IMR-90 (cell line): ENCODE results near the gene RNU6-7. TPM values are rescaled to one million over a fixed set of nuclear protein-coding genes. Genes with fewer than 3 reads are reported as not detected.
A peak's percentile ranks its signal among the peaks of the same experiment; 100 is the strongest.

Source experiments
- ATAC-seq: fragments of 200-7000 bp; cut with Tn5 transposase; 2 replicates; pipeline ENCODE4 v1.9.1; 2020; ENCODE audit warnings: low read depth, mild to moderate bottlenecking, moderate library complexity
- BruUV-seq: library from RNA; stranded (reverse); fragments of 400-500 nt; replicated peaks from 2 replicates; lab custom pipeline; 2021; lab: Mats Ljungman, UMichigan
- CTCF ChIA-PET: fragments of 300-600 bp; formaldehyde crosslinking; extraction: SDS; loops from one replicate; lab custom pipeline; 2021; ENCODE audit warnings: antibody characterized with exemption; lab: Yijun Ruan, JAX
- POLR2A ChIA-PET: fragments of 300-600 bp; sonication (Branson Sonifier 250); formaldehyde crosslinking; loops from one replicate; lab custom pipeline; 2022; ENCODE audit warnings: antibody characterized with exemption; ENCODE audit not compliant: unreplicated experiment; lab: Charles Lee
- DNase-seq: peaks from one replicate; pipeline ENCODE4 v3.0.0; 2013
- H2AFZ ChIP-seq: replicated peaks from 2 replicates; pipeline ENCODE3; 2013; ENCODE audit warnings: low read length, mild to moderate bottlenecking; ENCODE audit not compliant: poor library complexity
- H2AK5ac ChIP-seq: 2 replicates; pipeline ENCODE4 v1.6.1; 2013; ENCODE audit warnings: low read depth, low read length, inconsistent platforms
- H2AK9ac ChIP-seq: replicated peaks from 2 replicates; pipeline ENCODE3; 2013; ENCODE audit warnings: mild to moderate bottlenecking, low read depth, low read length, moderate library complexity; ENCODE audit not compliant: poor library complexity
- H2BK120ac ChIP-seq: 2 replicates; pipeline ENCODE4 v1.6.1; 2013; ENCODE audit warnings: low read depth, low read length, inconsistent platforms
- H2BK15ac ChIP-seq: 3 replicates; pipeline ENCODE4 v1.6.1; 2013; ENCODE audit warnings: low read depth, low read length, inconsistent platforms
- H2BK20ac ChIP-seq: 2 replicates; pipeline ENCODE4 v1.6.1; 2013; ENCODE audit warnings: low read depth, mild to moderate bottlenecking, inconsistent platforms, low read length, moderate library complexity
- H2BK5ac ChIP-seq: 2 replicates; pipeline ENCODE4 v1.6.1; 2013; ENCODE audit warnings: mild to moderate bottlenecking, low read depth, low read length, inconsistent platforms; ENCODE audit not compliant: poor library complexity, severe bottlenecking
- H3K14ac ChIP-seq: replicated peaks from 2 replicates; pipeline ENCODE4 v1.6.1; 2013; ENCODE audit warnings: low read depth, low read length, inconsistent platforms
- H3K18ac ChIP-seq: 2 replicates; pipeline ENCODE4 v1.6.1; 2013; ENCODE audit warnings: low read depth, low read length, control low read depth
- H3K23ac ChIP-seq: 2 replicates; pipeline ENCODE4 v1.6.1; 2013; ENCODE audit warnings: low read depth, low read length, inconsistent platforms
- H3K27ac ChIP-seq: 2 replicates; pipeline ENCODE4 v1.5.1; 2013; ENCODE audit warnings: mild to moderate bottlenecking, control low read depth, low read length; ENCODE audit not compliant: insufficient read depth
- H3K27me3 ChIP-seq: 2 replicates; pipeline ENCODE4 v1.6.1; 2013; ENCODE audit warnings: low read length; ENCODE audit not compliant: control insufficient read depth, insufficient read depth
- H3K36me3 ChIP-seq: 2 replicates; pipeline ENCODE4 v1.6.1; 2013; ENCODE audit warnings: low read length, mixed read lengths; ENCODE audit not compliant: control insufficient read depth, insufficient read depth
- H3K4ac ChIP-seq: 2 replicates; pipeline ENCODE4 v1.6.1; 2013; ENCODE audit warnings: low read depth, low read length, inconsistent platforms
- H3K4me1 ChIP-seq: 2 replicates; pipeline ENCODE4 v1.6.1; 2013; ENCODE audit warnings: low read length, mixed read lengths; ENCODE audit not compliant: control insufficient read depth, insufficient read depth
- H3K4me2 ChIP-seq: 2 replicates; pipeline ENCODE4 v1.6.1; 2013; ENCODE audit warnings: low read depth, mild to moderate bottlenecking, control low read depth, low read length, moderate library complexity
- H3K4me3 ChIP-seq: 2 replicates; pipeline ENCODE4 v1.5.1; 2013; ENCODE audit warnings: low read depth, mild to moderate bottlenecking, control low read depth, low read length, moderate library complexity; ENCODE audit not compliant: insufficient read depth
- H3K56ac ChIP-seq: 2 replicates; pipeline ENCODE4 v1.6.1; 2013; ENCODE audit warnings: low read length, inconsistent platforms; ENCODE audit not compliant: insufficient read depth; ENCODE audit errors: extremely low read depth
- H3K79me1 ChIP-seq, 2 experiments: 2 replicates each; pipeline ENCODE4 v1.6.1; 2013; ENCODE audit warnings: low read length in 2 of 2, inconsistent platforms in 1 of 2, low read depth in 1 of 2
- H3K9ac ChIP-seq: 2 replicates; pipeline ENCODE4 v1.6.1; 2013; ENCODE audit warnings: low read depth, low read length, control low read depth
- H3K9me1 ChIP-seq: 2 replicates; pipeline ENCODE4 v1.6.1; 2013; ENCODE audit warnings: low read length, inconsistent platforms; ENCODE audit not compliant: insufficient read depth
- H3K9me3 ChIP-seq: 2 replicates; pipeline ENCODE4 v1.6.1; 2013; ENCODE audit warnings: low read length; ENCODE audit not compliant: control insufficient read depth, insufficient read depth
- H4K20me1 ChIP-seq: 2 replicates; pipeline ENCODE4 v1.6.1; 2013; ENCODE audit warnings: low read length, inconsistent platforms; ENCODE audit not compliant: insufficient read depth
- H4K5ac ChIP-seq: 2 replicates; pipeline ENCODE4 v1.6.1; 2013; ENCODE audit warnings: mild to moderate bottlenecking, low read depth, low read length, control low read depth
- H4K8ac ChIP-seq, 2 experiments: 2 replicates each; pipeline ENCODE4 v1.6.1; 2013; ENCODE audit warnings: low read depth in 2 of 2, low read length in 2 of 2, control low read depth in 1 of 2, inconsistent platforms in 1 of 2
- H4K91ac ChIP-seq: 2 replicates; pipeline ENCODE4 v1.6.1; 2013; ENCODE audit warnings: low read depth, low read length, inconsistent platforms; ENCODE audit not compliant: insufficient read depth
- MAFK ChIP-seq: IDR thresholded peaks from 2 replicates; pipeline ENCODE4 v1.6.1; 2012; ENCODE audit warnings: low read depth, low read length, improper control_type of control experiment
- MXI1 ChIP-seq: IDR thresholded peaks from 2 replicates; pipeline ENCODE4 v1.6.1; 2012; ENCODE audit warnings: low read depth, mild to moderate bottlenecking, low read length, moderate library complexity, borderline replicate concordance
- POLR2A ChIP-seq: IDR thresholded peaks from 2 replicates; pipeline ENCODE4 v1.6.1; 2012; ENCODE audit warnings: mild to moderate bottlenecking, low read depth, low read length
- RCOR1 ChIP-seq: IDR thresholded peaks from 2 replicates; pipeline ENCODE4 v1.6.1; 2012; ENCODE audit warnings: mild to moderate bottlenecking, low read length, improper control_type of control experiment; ENCODE audit not compliant: insufficient replicate concordance
- RFX5 ChIP-seq: IDR thresholded peaks from 2 replicates; pipeline ENCODE4 v1.8.0; 2012; ENCODE audit warnings: low read depth, mild to moderate bottlenecking, low read length, moderate library complexity
- SMC3 ChIP-seq: fragments of 150-350 bp; IDR thresholded peaks from 2 replicates; pipeline ENCODE4 v1.6.1; 2016; ENCODE audit warnings: low read depth, mild to moderate bottlenecking, antibody characterized with exemption, low read length, moderate library complexity
- WGBS, 2 experiments: methylation state at CpG; one replicate each; pipeline versions ENCODE4 v1.1.5 to v1.1.7; 2013; ENCODE audit warnings: missing lambda C conversion rate in 2 of 2; ENCODE audit not compliant: insufficient read length in 1 of 2; ENCODE audit errors: extremely low coverage in 2 of 2; 5-methylcytosine and 5-hydroxymethylcytosine counted together
- dilution Hi-C: fragments of 300-500 bp; cut with HindIII; formaldehyde crosslinking; loops from one replicate; pipeline ENCODE4 v1.14.3; 2018; ENCODE audit warnings: low sequenced_read_pairs; ENCODE audit not compliant: unreplicated experiment
- in situ Hi-C: fragments of 300-500 bp; cut with MboI; formaldehyde crosslinking; loops from 3 replicates; pipeline ENCODE4 v1.14.3; 2019; ENCODE audit warnings: low sequenced_read_pairs, inconsistent platforms, mixed read lengths
- intact Hi-C: fragments of 100-400 bp; cut with micrococcal nuclease; formaldehyde crosslinking; loops from 2 replicates; pipeline ENCODE4 v1.10.0; 2022
- polyA plus RNA-seq, 3 experiments: library from polyadenylated mRNA; depleted of rRNA; stranded (reverse); fragments of >200 nt; gene quantifications; 2 replicates each; pipeline ENCODE4 v1.2.3, GENCODE V29; 2012; ENCODE audit warnings: low replicate concordance in 1 of 3
- total RNA-seq: library from RNA; depleted of rRNA; stranded (reverse); fragments of >200 nt; gene quantifications from 2 replicates; pipeline ENCODE4 v1.2.3, GENCODE V29; 2012
- TF ChIP-seq, protein P1 (sequence below): conservative IDR thresholded peaks from 2 replicates; pipeline ENCODE4 v1.5.1; 2012; ENCODE audit warnings: mild to moderate bottlenecking, low read depth, low read length, improper control_type of control experiment
- TF ChIP-seq, protein P2 (sequence below): fragments of 150-350 bp; IDR thresholded peaks from 2 replicates; pipeline ENCODE4 v1.6.1; 2016; ENCODE audit warnings: low read depth, mild to moderate bottlenecking, low read length, moderate library complexity, borderline replicate concordance
- TF ChIP-seq, protein P3 (sequence below): fragments of 150-350 bp; IDR thresholded peaks from 2 replicates; pipeline ENCODE4 v1.6.1; 2017; ENCODE audit warnings: mild to moderate bottlenecking, antibody characterized with exemption, low read length, low read depth

The RNU6-7 gene
- total and polyA plus RNA-seq, 2 of the 4 experiments (the other 2 are of a cell fraction) = not detected

DNA sequence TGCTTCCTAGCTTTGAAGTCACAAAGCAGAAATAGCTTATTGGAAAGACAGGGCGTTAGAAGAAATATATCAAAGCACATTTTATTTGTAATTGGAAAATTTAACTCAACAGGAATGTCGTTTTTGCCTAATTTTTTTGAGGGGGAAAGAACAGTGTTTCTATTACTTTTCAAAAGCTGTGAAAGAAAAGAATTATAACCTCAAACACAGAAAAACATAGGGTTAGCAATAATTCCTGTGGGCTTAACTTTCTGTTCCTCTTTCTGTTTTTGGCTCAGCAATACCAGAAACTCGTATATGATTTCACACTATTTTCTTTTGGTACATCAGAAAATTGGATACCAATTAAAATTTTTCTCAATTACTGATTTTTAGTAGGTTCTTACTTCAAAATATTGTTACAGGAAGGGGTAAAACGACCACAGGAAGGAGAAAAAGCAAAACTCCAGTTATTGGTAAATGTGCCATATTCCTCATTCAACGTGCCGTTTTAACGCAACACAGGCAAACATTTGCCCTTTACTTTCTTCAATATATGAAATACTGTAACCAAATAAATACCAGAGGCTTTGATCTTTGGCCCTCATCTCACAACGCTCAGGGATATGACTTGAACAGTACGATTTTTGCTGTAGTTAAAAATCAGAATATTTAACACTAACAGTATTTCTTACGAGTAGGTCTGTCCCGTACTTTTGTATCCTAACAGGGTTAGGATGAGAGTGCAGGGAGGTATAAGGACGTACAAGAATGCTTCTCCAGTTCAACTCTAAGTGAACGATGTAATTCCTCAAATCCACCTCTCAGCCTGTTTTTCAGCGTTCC is 1.3 kb upstream of the RNU6-7 start:
- Histone ChIP-seq H3K56ac (no peak overlapping the region), H4K91ac (no peak overlapping the region), H3K79me1 (no peaks in the 10 kb centered on the region), H3K27ac (no peak overlapping the region), H3K23ac (no peak overlapping the region), H2BK5ac (no peak overlapping the region), H4K20me1 (no peaks in the 10 kb centered on the region; the same call in 1 of the 2 replicates), H3K4me1 (no peaks in the 10 kb centered on the region), H3K9me1 (peaks cover 6% of the 10 kb centered on the region; the same call in 1 of the 2 replicates), H2AK9ac (no peak overlapping the region), H3K4me3 (peak overlapping the region; percentile 67), H3K18ac (no peak overlapping the region), H2BK120ac (no peak overlapping the region), H3K9ac (no peak overlapping the region), H4K5ac (no peak overlapping the region), H2AK5ac (no peak overlapping the region), H3K4ac (no peak overlapping the region), H3K4me2 (peak overlapping the region; percentile 91), H4K8ac (no peak overlapping the region), H2BK20ac (no peak overlapping the region), H3K27me3 (peaks cover 2% of the 10 kb centered on the region; the same call in 1 of the 2 replicates), H3K9me3 (no peaks in the 10 kb centered on the region), H2AFZ (peak overlapping the region; percentile 99), H3K36me3 (no peaks in the 10 kb centered on the region), H3K14ac (no peak overlapping the region), H2BK15ac (no peak overlapping the region)
- in situ Hi-C loops = no loop called here
- ChIA-PET CTCF (no interaction called here), POLR2A (no interaction called here)
- no TSS peak for BruUV-seq
- ATAC-seq (no peak), DNase-seq (no peak)
- dilution Hi-C loops = no loop called here
- intact Hi-C loops = loop anchor here (5.0 kb wide), 1 partner anchor 272 kb away; no protein-coding TSS in a partner anchor
- no CpG with 5 or more reads among the region's 14 CpGs for whole genome bisulfite sequencing, 2 experiments
- TF ChIP-seq, protein P1, sequence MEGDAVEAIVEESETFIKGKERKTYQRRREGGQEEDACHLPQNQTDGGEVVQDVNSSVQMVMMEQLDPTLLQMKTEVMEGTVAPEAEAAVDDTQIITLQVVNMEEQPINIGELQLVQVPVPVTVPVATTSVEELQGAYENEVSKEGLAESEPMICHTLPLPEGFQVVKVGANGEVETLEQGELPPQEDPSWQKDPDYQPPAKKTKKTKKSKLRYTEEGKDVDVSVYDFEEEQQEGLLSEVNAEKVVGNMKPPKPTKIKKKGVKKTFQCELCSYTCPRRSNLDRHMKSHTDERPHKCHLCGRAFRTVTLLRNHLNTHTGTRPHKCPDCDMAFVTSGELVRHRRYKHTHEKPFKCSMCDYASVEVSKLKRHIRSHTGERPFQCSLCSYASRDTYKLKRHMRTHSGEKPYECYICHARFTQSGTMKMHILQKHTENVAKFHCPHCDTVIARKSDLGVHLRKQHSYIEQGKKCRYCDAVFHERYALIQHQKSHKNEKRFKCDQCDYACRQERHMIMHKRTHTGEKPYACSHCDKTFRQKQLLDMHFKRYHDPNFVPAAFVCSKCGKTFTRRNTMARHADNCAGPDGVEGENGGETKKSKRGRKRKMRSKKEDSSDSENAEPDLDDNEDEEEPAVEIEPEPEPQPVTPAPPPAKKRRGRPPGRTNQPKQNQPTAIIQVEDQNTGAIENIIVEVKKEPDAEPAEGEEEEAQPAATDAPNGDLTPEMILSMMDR = no peak
- TF ChIP-seq MXI1 = no peak
- TF ChIP-seq, protein P2, sequence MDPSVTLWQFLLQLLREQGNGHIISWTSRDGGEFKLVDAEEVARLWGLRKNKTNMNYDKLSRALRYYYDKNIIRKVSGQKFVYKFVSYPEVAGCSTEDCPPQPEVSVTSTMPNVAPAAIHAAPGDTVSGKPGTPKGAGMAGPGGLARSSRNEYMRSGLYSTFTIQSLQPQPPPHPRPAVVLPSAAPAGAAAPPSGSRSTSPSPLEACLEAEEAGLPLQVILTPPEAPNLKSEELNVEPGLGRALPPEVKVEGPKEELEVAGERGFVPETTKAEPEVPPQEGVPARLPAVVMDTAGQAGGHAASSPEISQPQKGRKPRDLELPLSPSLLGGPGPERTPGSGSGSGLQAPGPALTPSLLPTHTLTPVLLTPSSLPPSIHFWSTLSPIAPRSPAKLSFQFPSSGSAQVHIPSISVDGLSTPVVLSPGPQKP = no peak
- TF ChIP-seq RFX5 = no peak
- TF ChIP-seq RCOR1 = no peak
- no peak for TF ChIP-seq SMC3
- TF ChIP-seq MAFK = no peak
- TF ChIP-seq, protein P3, sequence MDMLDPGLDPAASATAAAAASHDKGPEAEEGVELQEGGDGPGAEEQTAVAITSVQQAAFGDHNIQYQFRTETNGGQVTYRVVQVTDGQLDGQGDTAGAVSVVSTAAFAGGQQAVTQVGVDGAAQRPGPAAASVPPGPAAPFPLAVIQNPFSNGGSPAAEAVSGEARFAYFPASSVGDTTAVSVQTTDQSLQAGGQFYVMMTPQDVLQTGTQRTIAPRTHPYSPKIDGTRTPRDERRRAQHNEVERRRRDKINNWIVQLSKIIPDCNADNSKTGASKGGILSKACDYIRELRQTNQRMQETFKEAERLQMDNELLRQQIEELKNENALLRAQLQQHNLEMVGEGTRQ = no peak
- no peak for TF ChIP-seq POLR2A
